ENCODE results near the gene HOXA7.
A peak's percentile ranks its signal among the peaks of the same experiment; 100 is the strongest.

Gene HOXA7

DNA sequence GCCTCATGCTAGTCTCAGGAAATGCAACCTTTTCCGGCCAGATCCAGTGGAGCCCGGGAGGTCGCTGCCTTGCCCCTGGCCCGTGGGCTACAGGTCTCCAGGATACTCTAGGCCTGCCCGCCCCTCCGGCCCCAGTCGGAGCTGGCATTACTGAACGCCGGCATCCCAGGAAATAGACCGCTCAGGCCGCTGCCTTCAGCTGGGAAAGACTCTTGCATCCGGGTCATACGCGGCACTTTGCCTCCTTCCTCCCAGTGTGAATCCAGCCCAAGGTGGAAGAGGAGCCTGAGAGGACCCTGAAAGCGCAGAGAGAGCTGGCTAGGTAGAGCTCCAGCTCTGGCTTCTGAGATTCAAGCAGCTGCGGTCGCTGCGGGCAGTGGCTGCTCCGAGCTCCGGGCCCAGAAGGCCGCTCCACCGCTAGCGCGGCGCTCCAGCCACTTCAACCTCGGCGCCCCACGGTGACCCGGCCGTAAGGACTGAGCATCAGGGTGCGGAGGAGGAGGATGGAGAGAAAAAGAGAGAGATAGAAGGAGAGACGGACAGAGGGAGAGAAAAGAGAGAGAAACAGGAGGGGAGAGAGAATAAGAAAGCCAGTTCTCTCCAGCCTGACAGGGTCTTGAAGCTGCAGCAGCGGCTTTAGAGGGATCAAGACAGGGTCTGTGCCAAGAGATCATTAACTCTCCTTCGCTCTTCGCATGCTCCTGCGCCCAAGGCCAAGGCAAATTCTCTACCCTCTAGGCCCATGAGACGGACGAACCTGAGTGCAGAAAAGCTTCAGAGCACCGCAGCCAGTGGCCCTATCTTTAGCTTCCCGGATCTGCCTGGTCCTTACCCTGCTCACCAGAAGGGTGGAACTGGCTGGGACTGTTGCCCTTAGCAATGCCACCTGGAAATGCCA lies 19.4 kb upstream of the HOXA7 start:
- no peak overlapping the region for H3K4me3 ChIP-seq (ENCODE audit: low read depth, low read length)
- DNase-seq (ENCODE audit: low read depth): no peak

DNA sequence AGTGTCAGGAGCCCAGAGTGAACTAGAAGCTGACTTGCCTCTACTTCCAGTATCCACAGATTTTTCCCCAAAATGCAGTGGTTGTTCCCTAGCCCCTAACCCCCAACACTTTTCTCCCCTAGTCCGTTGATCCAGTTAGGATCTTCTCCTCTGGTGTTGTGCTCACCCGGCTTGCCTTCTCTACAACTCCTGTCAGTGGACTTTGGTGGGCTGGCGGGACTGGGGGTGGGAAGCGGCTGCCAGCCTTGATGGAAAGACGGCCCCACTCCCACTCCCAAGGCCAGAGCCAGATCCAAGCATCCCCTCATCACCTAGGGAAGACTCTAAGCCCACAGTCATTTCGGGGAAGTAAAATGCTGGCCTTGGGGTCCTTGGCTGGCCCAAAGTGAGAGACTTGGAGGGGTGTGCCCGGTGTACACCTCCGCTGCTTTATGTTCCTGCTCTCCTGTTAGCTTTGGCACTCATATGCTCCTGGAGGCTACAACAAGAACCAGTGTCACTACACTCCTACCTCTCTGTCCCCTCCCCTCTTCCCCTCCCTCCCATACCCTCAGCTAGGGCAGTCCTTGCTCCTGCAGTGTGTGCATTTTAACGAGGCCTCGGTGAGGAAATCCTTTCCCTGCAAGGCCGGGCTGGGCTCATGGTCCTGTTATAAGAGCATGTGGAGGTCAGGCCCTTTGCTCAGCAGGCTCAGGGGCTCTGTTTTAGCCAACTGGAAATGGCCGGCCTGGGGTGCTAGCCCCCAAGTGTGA lies 18.6 kb upstream of the HOXA7 start:
- DNase-seq (ENCODE audit: low read depth): no peak
- H3K4me3 ChIP-seq (ENCODE audit: low read depth, low read length): no peak overlapping the region
- TF ChIP-seq, protein P1, sequence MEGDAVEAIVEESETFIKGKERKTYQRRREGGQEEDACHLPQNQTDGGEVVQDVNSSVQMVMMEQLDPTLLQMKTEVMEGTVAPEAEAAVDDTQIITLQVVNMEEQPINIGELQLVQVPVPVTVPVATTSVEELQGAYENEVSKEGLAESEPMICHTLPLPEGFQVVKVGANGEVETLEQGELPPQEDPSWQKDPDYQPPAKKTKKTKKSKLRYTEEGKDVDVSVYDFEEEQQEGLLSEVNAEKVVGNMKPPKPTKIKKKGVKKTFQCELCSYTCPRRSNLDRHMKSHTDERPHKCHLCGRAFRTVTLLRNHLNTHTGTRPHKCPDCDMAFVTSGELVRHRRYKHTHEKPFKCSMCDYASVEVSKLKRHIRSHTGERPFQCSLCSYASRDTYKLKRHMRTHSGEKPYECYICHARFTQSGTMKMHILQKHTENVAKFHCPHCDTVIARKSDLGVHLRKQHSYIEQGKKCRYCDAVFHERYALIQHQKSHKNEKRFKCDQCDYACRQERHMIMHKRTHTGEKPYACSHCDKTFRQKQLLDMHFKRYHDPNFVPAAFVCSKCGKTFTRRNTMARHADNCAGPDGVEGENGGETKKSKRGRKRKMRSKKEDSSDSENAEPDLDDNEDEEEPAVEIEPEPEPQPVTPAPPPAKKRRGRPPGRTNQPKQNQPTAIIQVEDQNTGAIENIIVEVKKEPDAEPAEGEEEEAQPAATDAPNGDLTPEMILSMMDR (conservative IDR thresholded peaks at IDR 0.05; ENCODE audit: low read depth, low read length): no peak

More for the DNA sequence above, 19.4 kb upstream of the HOXA7 start:
- TF ChIP-seq, protein P1 (conservative IDR thresholded peaks at IDR 0.05; ENCODE audit: low read depth, low read length): no peak

DNA sequence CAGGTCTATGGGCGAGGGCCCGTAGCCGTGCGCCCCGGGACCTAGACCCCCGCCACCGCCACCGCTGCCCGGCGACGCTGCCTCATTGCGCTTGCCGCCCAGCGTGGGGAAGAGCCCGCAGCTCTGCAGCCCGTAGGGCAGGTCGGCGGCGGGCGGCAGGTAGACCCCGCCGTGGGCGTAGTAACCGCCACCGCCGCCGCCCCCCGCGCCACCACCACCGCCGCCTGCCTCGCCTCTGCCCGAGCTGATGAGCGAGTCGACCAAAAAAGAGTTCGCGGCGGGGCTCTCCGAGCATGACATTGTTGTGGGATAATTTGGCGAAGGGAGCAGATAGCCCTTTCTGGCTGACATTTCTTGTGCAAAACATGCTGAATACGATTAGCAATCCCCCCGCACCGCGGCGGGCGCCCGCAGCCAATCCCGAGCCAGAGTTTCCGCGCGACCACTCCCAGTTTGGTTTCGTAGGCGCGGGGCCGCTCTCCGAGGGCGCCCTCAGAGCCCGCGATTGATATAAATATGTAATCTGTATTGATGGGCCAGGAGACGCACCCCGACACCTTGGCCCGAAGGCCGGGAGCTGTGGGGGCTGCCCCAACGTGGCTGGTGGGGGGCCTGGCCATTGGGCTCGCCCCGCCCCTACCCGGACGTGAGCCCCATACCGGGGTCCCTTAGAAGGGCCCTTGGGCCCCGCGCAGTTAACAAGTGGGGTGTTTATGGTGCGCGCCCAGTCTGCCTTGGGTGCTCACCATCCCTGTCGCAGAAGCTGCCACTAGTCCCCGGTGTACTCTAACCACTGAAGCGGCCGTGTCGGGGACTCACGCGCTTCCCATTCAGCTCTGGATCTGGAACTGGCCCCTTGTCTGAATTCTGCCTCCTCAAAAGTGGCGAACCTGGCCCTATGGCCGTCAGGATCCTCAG lies 17.7 kb upstream of the HOXA7 start, which contains the start of gene HOXA10:
Gene HOXA10 (minus strand): TSS at position 365 of the 918 bp plus-strand sequence. CDS start 14 bp downstream, at position 351.
- H3K4me3 ChIP-seq (ENCODE audit: low read depth, low read length): no peak within 1 kb of the TSS
- TF ChIP-seq, protein P1 (conservative IDR thresholded peaks at IDR 0.05; ENCODE audit: low read depth, low read length): no peak
- DNase-seq (ENCODE audit: low read depth): no peak

DNA sequence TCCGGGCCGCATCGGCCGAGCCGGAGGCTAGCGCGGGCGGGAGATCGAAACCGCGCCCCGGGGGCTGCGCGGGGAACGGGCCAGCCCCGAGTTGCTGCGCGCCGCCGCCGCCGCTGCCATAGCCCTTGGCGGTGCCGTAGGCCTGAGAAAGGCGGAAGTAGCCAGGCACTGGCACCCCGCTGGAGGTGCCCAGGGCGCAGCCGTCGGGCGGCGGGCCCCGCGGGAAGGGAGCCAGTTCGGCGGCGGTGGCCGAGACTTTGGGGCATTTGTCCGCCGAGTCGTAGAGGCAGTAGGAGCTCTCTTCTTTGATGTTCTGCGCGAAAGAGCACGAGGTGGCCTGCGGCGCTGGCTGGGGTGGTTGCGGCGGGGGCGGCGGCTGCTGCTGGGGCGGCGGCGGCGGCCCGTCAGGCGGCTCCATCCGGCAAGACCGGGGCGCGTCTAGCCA lies 17.1 kb upstream of the HOXA7 start:
- TF ChIP-seq, protein P1 (conservative IDR thresholded peaks at IDR 0.05; ENCODE audit: low read depth, low read length): no peak
- no peak for DNase-seq (ENCODE audit: low read depth)
- H3K4me3 ChIP-seq (ENCODE audit: low read depth, low read length): no peak overlapping the region

DNA sequence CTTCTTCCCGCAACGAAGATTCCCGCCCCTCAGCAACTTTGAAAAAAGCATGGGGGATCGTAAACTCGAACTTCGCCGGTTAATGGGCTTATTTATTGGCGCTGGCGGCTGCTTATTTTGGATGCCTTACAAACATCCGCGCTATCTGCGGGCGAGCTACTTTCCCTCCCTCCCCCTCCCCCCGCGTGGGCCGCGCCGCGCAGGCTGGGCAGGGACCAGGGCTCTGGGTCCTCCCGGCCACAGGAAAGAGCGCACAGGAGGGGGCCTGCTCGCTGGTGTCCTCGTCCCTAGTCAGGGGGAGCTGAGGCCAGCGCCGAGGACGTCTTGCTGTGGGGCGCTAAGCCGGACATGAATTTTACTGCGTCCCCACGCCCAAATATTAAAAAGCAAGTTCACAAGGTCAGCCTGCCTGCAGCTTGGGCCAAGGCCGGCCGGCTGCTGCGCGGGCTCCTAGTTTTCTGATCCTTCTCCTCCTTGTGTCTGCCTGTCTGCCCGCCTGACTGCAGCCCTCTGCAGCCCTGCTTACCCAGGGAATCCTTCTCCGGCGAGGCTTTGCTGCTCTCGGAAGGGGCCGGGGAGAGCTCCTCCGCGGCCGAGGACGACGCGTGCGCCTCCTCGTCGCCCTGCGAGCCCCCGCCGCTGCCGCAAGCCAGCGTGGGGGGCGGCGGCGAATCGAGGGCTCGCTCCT lies 16.5 kb upstream of the HOXA7 start:
- no peak overlapping the region for H3K4me3 ChIP-seq (ENCODE audit: low read depth, low read length)
- TF ChIP-seq, protein P1 (conservative IDR thresholded peaks at IDR 0.05; ENCODE audit: low read depth, low read length): no peak
- peak; percentile 10 for DNase-seq (ENCODE audit: low read depth)

DNA sequence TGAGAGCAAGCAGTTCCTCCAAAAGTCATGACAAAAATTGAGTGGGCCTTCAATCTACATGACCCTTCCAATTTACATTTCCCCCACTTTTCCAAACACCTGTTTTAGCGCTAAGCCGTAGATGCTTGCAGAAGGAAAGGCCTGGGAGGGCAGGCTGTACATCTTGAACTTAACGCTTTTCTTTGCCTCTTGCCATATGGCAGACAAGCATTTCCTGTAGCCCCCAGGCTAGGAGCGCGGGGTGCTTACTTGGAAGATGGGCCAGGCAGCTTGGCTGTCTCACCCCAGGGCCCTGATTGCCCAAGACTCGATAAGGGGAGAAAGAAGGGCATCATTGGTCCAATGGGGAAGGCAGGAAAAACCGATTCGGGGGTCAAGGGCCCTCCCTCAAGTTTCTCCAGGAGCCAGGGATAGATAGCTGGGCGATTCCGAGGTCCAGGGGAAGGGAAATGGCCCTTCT lies 15.9 kb upstream of the HOXA7 start:
- TF ChIP-seq, protein P1 (conservative IDR thresholded peaks at IDR 0.05; ENCODE audit: low read depth, low read length): no peak
- DNase-seq (ENCODE audit: low read depth): no peak
- H3K4me3 ChIP-seq (ENCODE audit: low read depth, low read length): no peak overlapping the region

Data from choroid plexus epithelial cell (primary cell).